GM19351 (cell line): Measurements from ENCODE around the gene DYNLT4.
A peak's percentile ranks its signal among the peaks of the same experiment; 100 is the strongest.

Source experiments
- ATAC-seq: cut with Tn5 transposase; IDR thresholded peaks from one replicate; pipeline ENCODE4 v1.9.1; 2021; ENCODE audit warnings: mild to moderate bottlenecking, moderate library complexity; ENCODE audit not compliant: unreplicated experiment

DYNLT4 gene

DNA sequence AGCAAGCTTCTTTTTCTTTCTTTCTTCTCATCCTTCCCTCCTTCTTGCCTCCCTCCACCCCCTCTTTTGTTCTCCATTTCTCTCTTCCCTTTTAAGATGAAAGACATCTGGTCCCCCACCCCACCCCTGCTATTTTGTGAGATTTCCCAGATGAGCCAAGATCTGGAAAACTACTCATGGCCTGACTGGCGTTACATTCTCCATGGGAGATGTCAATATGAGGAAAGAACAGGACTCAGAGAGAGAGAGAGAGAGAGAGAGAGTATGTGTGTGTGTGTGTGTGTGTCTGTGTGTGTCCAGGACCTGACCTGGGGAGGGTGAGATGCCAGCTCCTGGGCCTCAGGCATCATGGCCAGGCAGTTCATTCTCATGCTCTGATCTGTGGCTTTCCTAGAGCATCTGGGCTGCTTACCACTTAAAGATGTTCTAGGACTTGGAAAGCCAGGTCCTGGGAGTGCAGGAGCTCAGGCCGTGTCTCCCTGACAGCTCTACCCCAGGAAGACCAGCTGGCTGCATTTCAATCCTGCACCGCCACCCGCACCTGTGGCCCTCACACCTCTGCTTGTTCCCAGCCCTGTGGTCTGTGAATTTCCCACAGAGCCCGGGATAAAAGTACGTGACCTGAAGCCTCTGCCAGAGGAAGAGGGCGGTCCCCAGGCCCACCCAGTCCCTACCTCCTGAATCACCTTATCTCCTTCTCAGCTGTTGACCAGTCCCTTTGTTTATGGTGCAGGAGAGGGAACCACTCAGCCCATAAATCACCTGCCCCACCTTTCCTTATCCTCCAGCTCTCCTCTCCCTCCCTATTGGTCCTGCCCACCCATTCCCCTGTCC lies 16.0 kb downstream of the DYNLT4 start:
- no peak for ATAC-seq

DNA sequence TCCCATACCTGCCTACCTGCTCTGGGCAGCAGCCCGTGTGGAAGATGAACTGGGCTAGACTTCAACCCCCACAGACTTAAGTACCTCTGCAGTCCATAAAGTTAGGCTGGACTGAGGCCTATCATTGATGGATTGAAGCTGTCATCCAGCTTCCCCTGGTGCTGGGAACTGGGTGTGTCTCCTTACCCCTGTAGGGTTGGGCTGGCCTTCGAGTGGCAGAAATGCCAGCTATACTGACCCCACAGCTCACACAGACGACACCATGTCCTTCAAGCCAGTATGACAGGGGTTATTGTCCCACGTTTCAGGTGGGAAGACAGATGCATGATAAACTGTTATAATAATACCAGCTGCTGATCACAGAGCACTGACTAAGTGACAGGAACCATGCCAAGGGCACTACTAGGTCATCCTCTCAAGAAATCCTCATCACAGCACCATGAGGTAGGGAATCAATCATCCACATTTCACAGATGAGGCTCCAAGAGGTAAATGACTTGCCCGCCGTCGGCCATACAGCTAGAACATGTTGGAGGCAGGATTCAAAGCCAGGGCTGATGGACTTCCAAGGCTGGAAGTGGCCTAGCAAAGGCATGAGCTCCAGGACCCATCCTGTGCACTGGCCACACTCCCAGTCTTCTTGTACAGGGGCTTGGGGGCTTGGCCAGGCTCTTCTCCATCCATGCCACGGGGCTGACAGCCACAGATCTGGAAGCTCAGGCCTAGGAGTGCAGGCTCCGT lies 18.9 kb downstream of the DYNLT4 start, which contains the start of gene BEST4:
Gene BEST4 (minus strand): TSS at position 51 of the 741 bp plus-strand sequence. CDS start 465 bp downstream, outside the sequence.
- no peak for ATAC-seq

DNA sequence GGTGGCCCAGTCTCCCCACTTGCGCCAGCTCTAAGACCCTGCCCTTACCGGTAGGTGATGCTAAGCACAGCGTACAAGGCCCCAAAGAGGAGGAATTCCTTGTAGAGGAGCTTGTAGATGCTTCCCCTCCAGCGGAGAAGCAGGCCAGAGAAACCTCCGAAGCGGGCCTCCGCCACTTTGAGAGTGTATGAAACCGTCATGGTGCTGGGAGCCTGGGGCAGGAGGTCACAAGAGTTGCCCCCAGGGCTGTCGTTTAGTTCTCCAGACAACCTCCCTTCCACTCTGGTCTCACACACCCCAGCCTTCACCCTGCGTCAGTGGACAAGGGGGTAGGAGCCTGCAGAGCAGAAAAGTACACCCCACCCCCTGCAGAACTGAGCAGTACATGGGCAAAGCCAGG lies 19.6 kb downstream of the DYNLT4 start:
- no peak for ATAC-seq

GRCh38 chr1:44786841-44787426 lies 20.2 kb downstream of the DYNLT4 start:
- ATAC-seq, result no peak

- ATAC-seq, result peak; percentile 70
These were observed 20.9 kb downstream of the DYNLT4 start for GRCh38 chr1:44786138-44786840.

- no peak for ATAC-seq
These were observed 21.5 kb downstream of the DYNLT4 start for GRCh38 chr1:44785501-44786137.

- no peak for ATAC-seq
These were observed 22.1 kb downstream of the DYNLT4 start for GRCh38 chr1:44785029-44785380.

- no peak for ATAC-seq
These were observed 22.8 kb downstream of the DYNLT4 start for GRCh38 chr1:44784094-44785028.

GRCh38 chr1:44783697-44784093 lies 23.5 kb downstream of the DYNLT4 start:
- ATAC-seq, result no peak

- ATAC-seq, result no peak
These were observed 26.5 kb downstream of the DYNLT4 start for GRCh38 chr1:44780583-44781121.

GRCh38 chr1:44778705-44779576 lies 28.2 kb downstream of the DYNLT4 start:
- ATAC-seq, result no peak

DNA sequence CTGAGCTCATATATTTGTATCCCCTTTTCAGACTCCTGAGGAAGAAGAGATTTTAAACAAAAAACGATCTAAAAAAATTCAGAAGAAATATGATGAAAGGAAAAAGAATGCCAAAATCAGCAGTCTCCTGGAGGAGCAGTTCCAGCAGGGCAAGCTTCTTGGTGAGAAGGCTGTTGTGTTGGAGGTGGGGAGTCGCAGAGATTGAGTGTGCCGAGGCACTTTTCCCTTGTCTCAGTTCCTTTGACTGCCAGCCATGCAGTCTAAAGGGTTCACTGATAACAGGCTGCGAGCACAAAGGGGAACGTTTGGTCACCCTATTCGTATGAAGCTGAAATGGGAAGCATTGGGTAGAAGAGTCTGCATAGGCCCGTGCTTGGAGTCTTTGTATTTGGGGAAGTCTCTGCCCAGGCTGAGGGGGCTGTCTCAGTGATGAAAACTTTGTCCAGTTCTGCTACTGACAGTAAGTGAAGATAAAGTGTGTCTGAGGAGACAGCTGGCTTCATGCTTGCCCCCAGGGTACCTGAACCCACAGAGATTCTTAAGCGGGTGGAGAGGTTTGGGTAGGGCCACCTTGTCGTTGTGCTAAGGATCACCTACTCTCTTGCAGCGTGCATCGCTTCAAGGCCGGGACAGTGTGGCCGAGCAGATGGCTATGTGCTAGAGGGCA lies 29.0 kb downstream of the DYNLT4 start:
- ATAC-seq, result no peak

DNA sequence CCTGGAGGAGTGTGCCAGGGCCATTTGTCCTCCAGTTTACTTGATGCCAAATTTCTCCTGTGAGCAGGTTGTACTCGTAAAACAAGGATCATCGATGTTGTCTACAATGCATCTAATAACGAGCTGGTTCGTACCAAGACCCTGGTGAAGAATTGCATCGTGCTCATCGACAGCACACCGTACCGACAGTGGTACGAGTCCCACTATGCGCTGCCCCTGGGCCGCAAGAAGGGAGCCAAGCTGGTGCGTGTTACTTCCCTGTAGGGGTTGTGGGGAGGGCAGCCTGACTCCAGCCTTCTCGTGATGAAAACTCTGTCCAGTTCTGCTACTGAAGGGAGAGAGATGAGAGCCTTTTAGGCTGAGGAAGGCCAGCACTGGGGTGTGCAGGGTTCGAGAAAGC lies 29.6 kb downstream of the DYNLT4 start:
- no peak for ATAC-seq

DNA sequence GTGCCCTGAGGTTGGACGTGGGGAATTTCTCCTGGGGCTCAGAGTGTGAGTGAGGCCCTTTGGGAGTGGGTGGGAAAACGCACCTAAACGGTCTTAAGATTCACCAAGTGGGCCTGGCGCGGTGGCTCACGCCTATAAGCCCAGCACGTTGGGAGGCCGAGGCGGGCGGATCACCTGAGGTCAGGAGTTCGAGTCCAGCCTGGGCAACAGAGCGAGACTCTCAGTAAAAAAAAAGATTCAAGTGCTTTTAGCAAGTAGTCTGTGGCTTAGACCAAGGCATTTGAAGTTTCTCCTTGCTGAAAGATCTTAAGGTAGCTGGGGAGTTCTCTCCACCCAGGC lies 30.5 kb downstream of the DYNLT4 start:
- ATAC-seq, result no peak

GRCh38 chr1:44775930-44776729 lies 31.0 kb downstream of the DYNLT4 start:
- ATAC-seq, result peak; percentile 16

DNA sequence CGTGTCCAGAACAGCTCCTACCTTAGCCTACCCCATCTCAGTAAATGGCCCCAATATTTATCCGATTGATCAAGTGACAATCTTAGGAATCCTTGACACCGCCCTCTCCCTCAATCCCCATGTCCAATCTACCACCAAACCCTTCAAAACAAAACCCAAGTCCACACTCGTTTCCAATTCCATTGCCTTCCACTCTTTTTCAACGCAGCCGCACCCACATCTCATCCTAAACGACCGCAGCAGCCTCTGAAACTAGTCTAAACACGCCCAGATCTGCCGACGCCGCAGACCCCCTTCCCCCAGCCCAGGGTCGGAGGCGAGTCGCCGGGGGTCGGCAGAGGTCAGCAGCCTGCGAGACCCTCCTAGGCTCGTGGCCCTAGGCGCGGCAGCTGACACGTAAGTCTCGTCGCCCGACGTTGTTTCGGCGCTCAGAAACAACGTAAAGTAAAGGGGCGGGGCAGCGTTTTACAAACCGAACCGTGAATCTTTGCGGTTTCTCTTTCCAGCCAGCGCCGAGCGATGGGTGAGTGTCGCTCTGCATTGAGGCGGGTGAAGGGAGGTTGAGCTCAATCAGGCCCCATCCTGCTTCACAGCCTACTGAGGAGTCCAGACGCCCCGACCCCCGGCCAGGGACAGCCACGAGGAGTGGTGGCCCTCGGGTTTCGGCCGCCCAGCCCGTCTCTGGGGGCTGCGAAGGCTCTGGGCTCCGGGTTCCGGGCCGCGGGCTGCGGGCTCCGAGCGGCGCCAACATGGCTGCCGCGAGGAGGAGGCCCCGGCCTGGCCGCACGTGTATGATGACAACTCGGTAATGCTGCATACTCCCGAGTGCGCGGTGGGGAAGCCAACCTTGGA lies 31.8 kb downstream of the DYNLT4 start, which contains the start of gene RPS8:
Gene RPS8 (plus strand): TSS at position 463 of the 852 bp plus-strand sequence. CDS start 57 bp downstream, at position 520.
- ATAC-seq, result peak; percentile 82
